Tibial artery (tissue), 4 donors: ENCODE data around the gene UNC13D.

Source experiments
- DNase-seq, 2 donors: peaks; one replicate each; pipeline ENCODE4 v3.0.0-alpha.2; 2019
- H3K27ac ChIP-seq, 2 donors: fragments of 200-600 bp; sonication (generic) in 1 of 2; 1 replicate in 1 of 2; 2 replicates in 1 of 2; pipeline ENCODE4 v1.5.1; 2018 to 2019; ENCODE audit warnings: mild to moderate bottlenecking in 1 of 2
- H3K27me3 ChIP-seq, 2 donors: fragments of 200-600 bp; sonication (generic) in 1 of 2; one replicate each; pipeline versions ENCODE4 v1.5.1 to v1.6.0; 2016 to 2019
- H3K36me3 ChIP-seq, 3 donors: fragments of 200-600 bp; sonication (generic) in 2 of 3; one replicate each; pipeline ENCODE4 v1.5.1; 2016 to 2019; ENCODE audit warnings: mild to moderate bottlenecking in 2 of 3
- H3K4me1 ChIP-seq, 4 donors: fragments of 200-600 bp; sonication (generic) in 2 of 4; 1 replicate in 3 of 4; 2 replicates in 1 of 4; pipeline ENCODE4 v1.5.1; 2016 to 2019
- H3K4me3 ChIP-seq, 2 donors: fragments of 200-600 bp; sonication (generic) in 1 of 2; 1 replicate in 1 of 2; 2 replicates in 1 of 2; pipeline ENCODE4 v1.5.1; 2018 to 2019; ENCODE audit warnings: mild to moderate bottlenecking in 2 of 2
- H3K9me3 ChIP-seq, 3 donors: fragments of 200-600 bp; sonication (generic) in 1 of 3; one replicate each; pipeline ENCODE4 v1.5.1; 2016 to 2019
- CTCF ChIP-seq, 2 experiments: fragments of 200-600 bp in 1 of 2; fragments of 450-650 bp in 1 of 2; IDR thresholded peaks; one replicate each; pipeline ENCODE4 v1.5.1; 2017 to 2019; ENCODE audit warnings: antibody characterized with exemption in 2 of 2, mild to moderate bottlenecking in 1 of 2, moderate library complexity in 1 of 2
- intact Hi-C: fragments of 100-400 bp; cut with DNase I; formaldehyde crosslinking; loops from one replicate; pipeline ENCODE4 v1.15.0; 2023; ENCODE audit warnings: low total_unique reads

The UNC13D gene

GRCh38 chr17:75807861-75808260, 36.3 kb downstream of the UNC13D start:
- DNase-seq: peak in 1 of 2 donors; percentile 32
- no peak for TF ChIP-seq CTCF (IDR thresholded peaks at IDR 0.05)
- H3K4me1 ChIP-seq: peaks cover 0 to 19% (median 14%) of the 10 kb centered on the region in 4 donors
- H3K27me3 ChIP-seq: no peaks in the 10 kb centered on the region
- H3K27ac ChIP-seq: peak overlapping the region; percentile 45 to 59
- H3K36me3 ChIP-seq: peaks cover 22 to 36% (median 34%) of the 10 kb centered on the region in 3 donors
- intact Hi-C loops: no loop called here
- H3K4me3 ChIP-seq: no peak overlapping the region
- no peaks in the 10 kb centered on the region for H3K9me3 ChIP-seq

- intact Hi-C loops: no loop called here
Observed at GRCh38 chr17:75806822-75807500, 37.2 kb downstream of the UNC13D start.

GRCh38 chr17:75803883-75804282, 40.3 kb downstream of the UNC13D start:
- no peak for DNase-seq
- intact Hi-C loops: no loop called here
- no peak overlapping the region for H3K4me3 ChIP-seq

More at GRCh38 chr17:75806822-75807500, 37.2 kb downstream of the UNC13D start:
- Histone ChIP-seq H3K27ac (no peak overlapping the region), H3K4me3 (no peak overlapping the region), H3K9me3 (no peaks in the 10 kb centered on the region), H3K4me1 (peaks cover 0 to 19% (median 14%) of the 10 kb centered on the region in 4 donors), H3K36me3 (peaks cover 13 to 34% (median 25%) of the 10 kb centered on the region in 3 donors), H3K27me3 (no peaks in the 10 kb centered on the region)
- DNase-seq: peak in 1 of 2 donors; percentile 40
- TF ChIP-seq CTCF (IDR thresholded peaks at IDR 0.05): no peak

GRCh38 chr17:75799402-75799801, 44.8 kb downstream of the UNC13D start:
- Histone ChIP-seq H3K4me1 (no peaks in the 10 kb centered on the region), H3K36me3 (peaks cover 6 to 55% (median 34%) of the 10 kb centered on the region in 3 donors), H3K27me3 (no peaks in the 10 kb centered on the region), H3K27ac (no peak overlapping the region), H3K9me3 (no peaks in the 10 kb centered on the region), H3K4me3 (no peak overlapping the region)
- no peak for TF ChIP-seq CTCF (IDR thresholded peaks at IDR 0.05)
- DNase-seq: peak in 1 of 2 donors; percentile 35
- intact Hi-C loops: no loop called here

More at GRCh38 chr17:75803883-75804282, 40.3 kb downstream of the UNC13D start:
- no peaks in the 10 kb centered on the region for H3K27me3 ChIP-seq
- no peaks in the 10 kb centered on the region for H3K9me3 ChIP-seq
- no peak for TF ChIP-seq CTCF (IDR thresholded peaks at IDR 0.05)
- peaks cover 0 to 6% (median 5%) of the 10 kb centered on the region in 4 donors for H3K4me1 ChIP-seq
- no peak overlapping the region for H3K27ac ChIP-seq
- H3K36me3 ChIP-seq: peaks cover 0 to 28% (median 20%) of the 10 kb centered on the region in 3 donors

- no peak for TF ChIP-seq CTCF (IDR thresholded peaks at IDR 0.05)
- peak in 1 of 2 donors; percentile 33 for DNase-seq
- no peaks in the 10 kb centered on the region for H3K27me3 ChIP-seq
- H3K4me1 ChIP-seq: peaks cover 0 to 4% (median 0%) of the 10 kb centered on the region in 4 donors
- intact Hi-C loops: no loop called here
- H3K4me3 ChIP-seq: no peak overlapping the region
- no peak overlapping the region for H3K27ac ChIP-seq
- no peaks in the 10 kb centered on the region for H3K9me3 ChIP-seq
- peaks cover 6 to 53% (median 22%) of the 10 kb centered on the region in 3 donors for H3K36me3 ChIP-seq
Observed at GRCh38 chr17:75795820-75796607, 48.2 kb downstream of the UNC13D start.
